Nephron progenitor cell (in vitro differentiated cells): Measurements from ENCODE around the gene SRSF12.
A peak's percentile ranks its signal among the peaks of the same experiment; 100 is the strongest.

Experiments
- DNase-seq: peaks from one replicate; pipeline ENCODE4 v3.0.0; 2021
- H3K27ac Mint-ChIP-seq: 2 replicates; pipeline ENCODE4 v1.8.0; 2021; ENCODE audit warnings: mild to moderate bottlenecking, moderate library complexity, mixed read lengths
- H3K27me3 Mint-ChIP-seq: 2 replicates; pipeline ENCODE4 v1.8.0; 2021; ENCODE audit warnings: mild to moderate bottlenecking, low read depth, mixed read lengths; ENCODE audit not compliant: poor library complexity
- H3K36me3 Mint-ChIP-seq: 2 replicates; pipeline ENCODE4 v1.8.0; 2021; ENCODE audit warnings: low read depth, mixed read lengths
- H3K4me1 Mint-ChIP-seq: 2 replicates; pipeline ENCODE4 v1.8.0; 2021; ENCODE audit warnings: mixed read lengths
- H3K4me3 Mint-ChIP-seq: 2 replicates; pipeline ENCODE4 v1.8.0; 2021; ENCODE audit warnings: mild to moderate bottlenecking, moderate library complexity, mixed read lengths
- H3K9me3 Mint-ChIP-seq: 2 replicates; pipeline ENCODE4 v1.8.0; 2021; ENCODE audit warnings: mild to moderate bottlenecking, moderate library complexity, mixed read lengths
- TF ChIP-seq, protein P1 (sequence below): fragments of 200-600 bp; sonication (generic); IDR thresholded peaks from 2 replicates; pipeline ENCODE4 v1.5.0; 2021; ENCODE audit warnings: antibody characterized with exemption

The SRSF12 gene

GRCh38 chr6:89087881-89088280, 30.0 kb downstream of the SRSF12 start:
- peak overlapping the region; percentile 9 for H3K27ac Mint-ChIP-seq
- no peaks in the 10 kb centered on the region for H3K9me3 Mint-ChIP-seq
- TF ChIP-seq, protein P1, sequence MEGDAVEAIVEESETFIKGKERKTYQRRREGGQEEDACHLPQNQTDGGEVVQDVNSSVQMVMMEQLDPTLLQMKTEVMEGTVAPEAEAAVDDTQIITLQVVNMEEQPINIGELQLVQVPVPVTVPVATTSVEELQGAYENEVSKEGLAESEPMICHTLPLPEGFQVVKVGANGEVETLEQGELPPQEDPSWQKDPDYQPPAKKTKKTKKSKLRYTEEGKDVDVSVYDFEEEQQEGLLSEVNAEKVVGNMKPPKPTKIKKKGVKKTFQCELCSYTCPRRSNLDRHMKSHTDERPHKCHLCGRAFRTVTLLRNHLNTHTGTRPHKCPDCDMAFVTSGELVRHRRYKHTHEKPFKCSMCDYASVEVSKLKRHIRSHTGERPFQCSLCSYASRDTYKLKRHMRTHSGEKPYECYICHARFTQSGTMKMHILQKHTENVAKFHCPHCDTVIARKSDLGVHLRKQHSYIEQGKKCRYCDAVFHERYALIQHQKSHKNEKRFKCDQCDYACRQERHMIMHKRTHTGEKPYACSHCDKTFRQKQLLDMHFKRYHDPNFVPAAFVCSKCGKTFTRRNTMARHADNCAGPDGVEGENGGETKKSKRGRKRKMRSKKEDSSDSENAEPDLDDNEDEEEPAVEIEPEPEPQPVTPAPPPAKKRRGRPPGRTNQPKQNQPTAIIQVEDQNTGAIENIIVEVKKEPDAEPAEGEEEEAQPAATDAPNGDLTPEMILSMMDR: no peak
- peaks cover 28% of the 10 kb centered on the region for H3K36me3 Mint-ChIP-seq
- no peak for DNase-seq
- no peak overlapping the region for H3K4me3 Mint-ChIP-seq
- peaks cover 22% of the 10 kb centered on the region for H3K4me1 Mint-ChIP-seq
- H3K27me3 Mint-ChIP-seq: no peaks in the 10 kb centered on the region

DNA sequence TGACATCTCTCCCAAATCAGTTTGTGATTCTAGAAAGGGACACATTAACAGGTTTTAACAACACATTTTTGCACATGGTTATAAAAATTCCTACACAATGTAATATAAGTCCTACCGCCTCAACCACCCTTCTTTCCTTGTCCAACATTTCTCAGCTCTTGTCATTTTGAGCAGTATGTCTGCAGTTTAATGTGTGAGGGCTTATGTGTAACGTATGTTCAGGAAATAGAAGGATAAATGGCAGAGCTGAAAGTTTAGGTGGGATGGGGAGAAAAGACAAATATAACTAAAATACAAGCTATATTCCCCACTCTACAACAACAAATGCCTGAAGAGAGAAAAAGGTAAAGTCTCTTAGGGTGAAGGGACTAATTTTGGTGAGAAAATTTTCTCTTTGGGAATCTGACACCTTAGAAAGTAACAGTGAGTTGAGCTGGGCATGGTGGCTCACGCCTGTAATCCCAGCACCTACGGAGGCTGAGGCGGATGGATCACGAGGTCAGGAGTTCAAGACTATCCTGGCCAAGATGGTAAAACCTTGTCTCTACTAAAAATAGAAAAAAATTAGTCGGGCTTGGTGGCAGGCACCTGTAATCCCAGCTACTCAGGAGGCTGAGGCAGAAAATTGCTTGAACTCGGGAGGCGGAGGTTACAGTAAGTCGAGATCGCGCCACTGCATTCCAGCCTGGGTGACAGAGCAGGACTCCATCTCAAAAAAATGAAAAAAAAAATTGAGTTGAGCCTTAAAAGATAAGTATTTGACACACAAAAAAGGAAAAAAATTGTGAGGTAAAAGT, 32.3 kb downstream of the SRSF12 start:
- no peaks in the 10 kb centered on the region for H3K27me3 Mint-ChIP-seq
- H3K4me3 Mint-ChIP-seq: no peak overlapping the region
- H3K9me3 Mint-ChIP-seq: no peaks in the 10 kb centered on the region
- peaks cover 34% of the 10 kb centered on the region for H3K36me3 Mint-ChIP-seq
- H3K4me1 Mint-ChIP-seq: peaks cover 30% of the 10 kb centered on the region
- TF ChIP-seq, protein P1: no peak
- no peak for DNase-seq
- H3K27ac Mint-ChIP-seq: no peak overlapping the region

DNA sequence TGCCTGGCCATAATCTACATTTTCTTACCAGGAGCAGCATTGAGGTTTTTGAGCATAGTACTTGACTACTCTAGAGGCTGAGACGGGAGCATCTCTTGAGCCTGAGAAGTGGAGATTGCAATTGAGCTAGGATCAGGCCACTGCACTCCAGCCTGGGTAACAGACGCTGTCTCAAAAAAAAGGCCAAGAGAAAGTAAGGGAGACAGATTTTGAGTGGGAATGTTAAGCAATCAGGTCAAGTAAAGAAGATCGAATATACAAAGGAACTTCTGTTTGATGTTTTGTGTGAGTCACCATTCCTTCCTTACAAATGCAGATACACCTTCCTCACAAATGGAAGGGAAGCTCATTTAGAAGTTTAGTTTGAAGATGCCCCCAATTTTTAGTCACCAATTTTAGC, 32.9 kb downstream of the SRSF12 start:
- TF ChIP-seq, protein P1: no peak
- H3K9me3 Mint-ChIP-seq: no peaks in the 10 kb centered on the region
- no peaks in the 10 kb centered on the region for H3K27me3 Mint-ChIP-seq
- peaks cover 34% of the 10 kb centered on the region for H3K36me3 Mint-ChIP-seq
- no peak for DNase-seq
- peaks cover 30% of the 10 kb centered on the region for H3K4me1 Mint-ChIP-seq
- peak overlapping the region; percentile 59 for H3K4me3 Mint-ChIP-seq
- peak overlapping the region; percentile 57 for H3K27ac Mint-ChIP-seq

DNA sequence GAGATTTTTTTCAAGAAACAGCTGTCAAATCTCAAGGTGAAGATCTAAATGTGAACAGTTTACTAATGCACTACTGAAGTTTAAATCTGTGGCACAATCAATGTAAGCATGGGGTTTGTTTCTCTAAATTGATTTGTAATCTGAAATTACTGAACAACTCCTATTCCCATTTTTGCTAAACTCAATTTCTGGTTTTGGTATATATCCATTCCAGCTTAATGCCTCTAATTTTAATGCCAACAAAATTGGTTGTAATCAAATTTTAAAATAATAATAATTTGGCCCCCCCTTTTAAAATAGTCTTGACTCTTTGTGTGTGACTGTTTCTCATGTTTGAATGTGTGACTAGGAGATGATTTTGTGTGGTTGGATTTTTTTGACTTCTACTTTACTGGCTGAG, 33.3 kb downstream of the SRSF12 start:
- no peak for DNase-seq
- H3K27me3 Mint-ChIP-seq: no peaks in the 10 kb centered on the region
- H3K36me3 Mint-ChIP-seq: peaks cover 34% of the 10 kb centered on the region
- peak overlapping the region; percentile 57 for H3K27ac Mint-ChIP-seq
- H3K9me3 Mint-ChIP-seq: no peaks in the 10 kb centered on the region
- TF ChIP-seq, protein P1: no peak
- peak overlapping the region; percentile 59 for H3K4me3 Mint-ChIP-seq
- H3K4me1 Mint-ChIP-seq: peaks cover 33% of the 10 kb centered on the region

GRCh38 chr6:89082486-89082891, 35.4 kb downstream of the SRSF12 start:
- peaks cover 34% of the 10 kb centered on the region for H3K36me3 Mint-ChIP-seq
- no peaks in the 10 kb centered on the region for H3K9me3 Mint-ChIP-seq
- DNase-seq: no peak
- peak overlapping the region; percentile 96 for H3K4me3 Mint-ChIP-seq
- H3K27me3 Mint-ChIP-seq: peaks cover 4% of the 10 kb centered on the region
- H3K27ac Mint-ChIP-seq: peak overlapping the region; percentile 97
- peaks cover 45% of the 10 kb centered on the region for H3K4me1 Mint-ChIP-seq
- TF ChIP-seq, protein P1: no peak
